Esophagus squamous epithelium (tissue), 4 donors: Measurements from ENCODE around the gene PRLR.

Experiments used
- POLR2A ChIP-seq, 4 donors: fragments of 450-650 bp; IDR thresholded peaks; one replicate each; pipeline ENCODE4 v1.6.1; 2017; ENCODE audit warnings: antibody characterized with exemption in 4 of 4, mild to moderate bottlenecking in 4 of 4, moderate library complexity in 3 of 4
- TF ChIP-seq, protein P1 (sequence below), 6 experiments: fragments of 450-650 bp in 4 of 6; fragments of 200-600 bp in 2 of 6; sonication (generic) in 2 of 6; IDR thresholded peaks; one replicate each; pipeline ENCODE4 v1.5.1; 2016 to 2019; ENCODE audit warnings: antibody characterized with exemption in 6 of 6, mild to moderate bottlenecking in 4 of 6, moderate library complexity in 4 of 6

DNA sequence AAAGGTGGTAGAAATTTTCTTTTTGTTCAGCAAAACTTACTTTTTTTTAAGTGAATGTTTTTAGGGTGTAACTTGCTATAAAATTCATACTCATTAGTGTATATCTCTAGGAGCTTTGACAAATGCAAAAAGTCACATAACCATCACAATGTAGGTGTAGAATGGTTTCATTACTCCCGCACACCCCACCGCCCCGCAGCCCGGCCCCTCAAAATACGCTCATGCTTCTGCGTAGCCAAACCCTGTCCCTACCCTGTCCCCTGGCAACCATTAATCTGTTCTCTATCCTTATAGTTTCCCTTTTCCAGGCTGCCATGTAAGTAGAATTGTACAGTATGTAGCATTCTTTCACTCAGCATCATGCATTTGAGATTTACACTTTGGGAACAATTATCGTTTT lies 9.2 kb upstream of the PRLR start:
- TF ChIP-seq, protein P1, sequence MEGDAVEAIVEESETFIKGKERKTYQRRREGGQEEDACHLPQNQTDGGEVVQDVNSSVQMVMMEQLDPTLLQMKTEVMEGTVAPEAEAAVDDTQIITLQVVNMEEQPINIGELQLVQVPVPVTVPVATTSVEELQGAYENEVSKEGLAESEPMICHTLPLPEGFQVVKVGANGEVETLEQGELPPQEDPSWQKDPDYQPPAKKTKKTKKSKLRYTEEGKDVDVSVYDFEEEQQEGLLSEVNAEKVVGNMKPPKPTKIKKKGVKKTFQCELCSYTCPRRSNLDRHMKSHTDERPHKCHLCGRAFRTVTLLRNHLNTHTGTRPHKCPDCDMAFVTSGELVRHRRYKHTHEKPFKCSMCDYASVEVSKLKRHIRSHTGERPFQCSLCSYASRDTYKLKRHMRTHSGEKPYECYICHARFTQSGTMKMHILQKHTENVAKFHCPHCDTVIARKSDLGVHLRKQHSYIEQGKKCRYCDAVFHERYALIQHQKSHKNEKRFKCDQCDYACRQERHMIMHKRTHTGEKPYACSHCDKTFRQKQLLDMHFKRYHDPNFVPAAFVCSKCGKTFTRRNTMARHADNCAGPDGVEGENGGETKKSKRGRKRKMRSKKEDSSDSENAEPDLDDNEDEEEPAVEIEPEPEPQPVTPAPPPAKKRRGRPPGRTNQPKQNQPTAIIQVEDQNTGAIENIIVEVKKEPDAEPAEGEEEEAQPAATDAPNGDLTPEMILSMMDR (IDR thresholded peaks at IDR 0.05), result no peak
- no peak for TF ChIP-seq POLR2A (IDR thresholded peaks at IDR 0.05)
